IMR-90 (cell line): ENCODE data around the gene WNK3.

ENCODE experiments used
- BHLHE40 ChIP-seq: fragments of 150-350 bp; IDR thresholded peaks from 2 replicates; pipeline ENCODE4 v1.6.1; 2016; ENCODE audit warnings: mild to moderate bottlenecking, low read depth, low read length
- CEBPB ChIP-seq: IDR thresholded peaks from 2 replicates; pipeline ENCODE4 v1.6.1; 2012; ENCODE audit warnings: low read depth, low read length, improper control_type of control experiment
- CHD1 ChIP-seq: IDR thresholded peaks from 2 replicates; pipeline ENCODE4 v1.6.1; 2012; ENCODE audit warnings: low read depth, low read length, improper control_type of control experiment
- CTCF ChIP-seq: conservative IDR thresholded peaks from 2 replicates; pipeline ENCODE4 v1.5.1; 2012; ENCODE audit warnings: mild to moderate bottlenecking, low read depth, low read length, improper control_type of control experiment
- POLR2A ChIP-seq: IDR thresholded peaks from 2 replicates; pipeline ENCODE4 v1.6.1; 2012; ENCODE audit warnings: mild to moderate bottlenecking, low read depth, low read length
- RAD21 ChIP-seq: IDR thresholded peaks from 2 replicates; pipeline ENCODE4 v1.6.1; 2012; ENCODE audit warnings: low read length, improper control_type of control experiment

- TF ChIP-seq CTCF (no peak), POLR2A (no peak), RAD21 (no peak), BHLHE40 (no peak), CHD1 (no peak), CEBPB (peak; percentile 60)
These were observed 179.5 kb downstream of the WNK3 start for GRCh38 chrX:54178100-54178940.
